ENCODE measurements around the gene TRIM33. TPM values are rescaled to one million over a fixed set of nuclear protein-coding genes. Genes with fewer than 3 reads are reported as not detected.
"Not testable (repeated sequence)": the region's sequence is repeated elsewhere in the genome, so short reads cannot be mapped to it uniquely, and the experiment has no call there.

Gene TRIM33
- total RNA-seq, 1 experiment from 2014 or later = 50.1 TPM

DNA sequence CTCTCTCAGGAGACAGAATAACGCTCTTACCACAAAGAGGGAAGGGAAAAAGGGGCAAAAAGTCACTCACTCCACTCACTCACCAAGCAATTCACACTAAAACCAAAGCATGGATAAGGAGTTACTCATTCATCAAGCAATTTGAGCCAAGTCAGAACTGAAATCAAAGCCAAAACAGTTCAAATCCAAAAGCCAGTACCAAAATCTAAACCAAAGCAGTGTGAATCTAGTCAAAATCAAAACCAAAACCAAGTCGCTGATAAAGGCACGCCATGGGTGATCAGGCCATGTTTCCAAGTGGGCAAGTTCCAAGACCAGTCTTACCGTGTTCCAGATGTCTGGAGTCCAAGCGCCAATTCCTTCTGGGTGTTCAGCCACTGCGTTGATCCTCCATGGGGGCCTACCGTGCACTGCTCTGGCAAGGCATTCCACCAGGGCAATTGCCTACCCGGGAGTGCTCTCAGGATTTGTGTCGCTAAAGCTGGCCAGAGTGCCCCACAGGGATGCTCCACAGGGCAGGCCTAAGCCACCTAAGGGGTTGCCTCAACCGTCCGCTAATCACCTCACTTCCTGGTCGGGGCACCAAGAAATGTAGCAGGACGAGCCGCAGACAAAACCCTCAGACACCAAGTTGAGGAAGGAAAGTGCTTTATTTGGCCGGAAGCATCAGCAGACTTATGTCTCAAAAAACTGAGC is 142.3 kb downstream of the TRIM33 start:
- BruUV-seq (replicated peaks) = no TSS peak
- Histone ChIP-seq H3K27me3 (replicated peaks; ENCODE audit: insufficient read depth, low read depth, low read length, poor library complexity) (no peaks in the 10 kb centered on the region), H3K27ac (ENCODE audit: low read depth, low read length, poor library complexity, severe bottlenecking) (no peak overlapping the region), H3K4me3 (ENCODE audit: low read depth, low read length, poor library complexity, severe bottlenecking) (no peak overlapping the region), H3K9me3 (ENCODE audit: low read depth, low read length, poor library complexity, severe bottlenecking) (peaks cover 8% of the 10 kb centered on the region), H3K4me1 (ENCODE audit: insufficient read depth, low read length, poor library complexity, severe bottlenecking) (no peaks in the 10 kb centered on the region), H3K36me3 (ENCODE audit: insufficient read depth, low read length, poor library complexity, severe bottlenecking) (no peaks in the 10 kb centered on the region)
- CTCF ChIA-PET = no interaction called here
- intact Hi-C loops (cut with micrococcal nuclease; ENCODE audit: unreplicated experiment) = no loop called here
- no peak for DNase-seq (ENCODE audit: low spot score)
- TF ChIP-seq EZH2 (IDR thresholded peaks at IDR 0.05; ENCODE audit: borderline replicate concordance, low read depth, low read length, poor library complexity, severe bottlenecking) = no peak
- TF ChIP-seq, protein P1, sequence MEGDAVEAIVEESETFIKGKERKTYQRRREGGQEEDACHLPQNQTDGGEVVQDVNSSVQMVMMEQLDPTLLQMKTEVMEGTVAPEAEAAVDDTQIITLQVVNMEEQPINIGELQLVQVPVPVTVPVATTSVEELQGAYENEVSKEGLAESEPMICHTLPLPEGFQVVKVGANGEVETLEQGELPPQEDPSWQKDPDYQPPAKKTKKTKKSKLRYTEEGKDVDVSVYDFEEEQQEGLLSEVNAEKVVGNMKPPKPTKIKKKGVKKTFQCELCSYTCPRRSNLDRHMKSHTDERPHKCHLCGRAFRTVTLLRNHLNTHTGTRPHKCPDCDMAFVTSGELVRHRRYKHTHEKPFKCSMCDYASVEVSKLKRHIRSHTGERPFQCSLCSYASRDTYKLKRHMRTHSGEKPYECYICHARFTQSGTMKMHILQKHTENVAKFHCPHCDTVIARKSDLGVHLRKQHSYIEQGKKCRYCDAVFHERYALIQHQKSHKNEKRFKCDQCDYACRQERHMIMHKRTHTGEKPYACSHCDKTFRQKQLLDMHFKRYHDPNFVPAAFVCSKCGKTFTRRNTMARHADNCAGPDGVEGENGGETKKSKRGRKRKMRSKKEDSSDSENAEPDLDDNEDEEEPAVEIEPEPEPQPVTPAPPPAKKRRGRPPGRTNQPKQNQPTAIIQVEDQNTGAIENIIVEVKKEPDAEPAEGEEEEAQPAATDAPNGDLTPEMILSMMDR (conservative IDR thresholded peaks at IDR 0.05; ENCODE audit: low read depth, low read length) = no peak
- POLR2A ChIA-PET (ENCODE audit: low non-redundant PET) = no interaction called here

DNA sequence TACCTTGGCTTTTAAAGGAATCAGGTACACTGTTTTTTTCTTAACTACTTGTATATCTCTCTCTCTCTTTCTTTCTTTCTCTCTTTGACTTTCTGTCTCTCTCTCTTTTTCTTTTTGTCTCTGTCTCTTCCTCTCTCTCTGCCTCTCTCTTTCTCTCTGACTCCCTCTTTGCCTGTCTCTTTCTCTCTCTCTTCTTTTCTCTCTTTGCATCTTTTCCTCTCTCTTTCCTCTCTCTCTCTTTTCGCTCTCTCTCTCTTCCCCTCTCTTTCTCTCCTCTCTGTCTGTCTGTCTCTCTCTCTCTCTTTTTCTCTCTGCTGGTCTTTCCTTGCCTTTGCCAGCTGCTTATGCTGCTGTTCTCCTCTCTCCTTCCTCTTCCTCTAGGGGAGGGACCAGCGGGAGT is 143.2 kb downstream of the TRIM33 start:
- POLR2A ChIA-PET (ENCODE audit: low non-redundant PET) = no interaction called here
- Histone ChIP-seq H3K36me3 (ENCODE audit: insufficient read depth, low read length, poor library complexity, severe bottlenecking) (no peaks in the 10 kb centered on the region), H3K4me3 (ENCODE audit: low read depth, low read length, poor library complexity, severe bottlenecking) (no peak overlapping the region), H3K9me3 (ENCODE audit: low read depth, low read length, poor library complexity, severe bottlenecking) (peaks cover 15% of the 10 kb centered on the region), H3K27ac (ENCODE audit: low read depth, low read length, poor library complexity, severe bottlenecking) (no peak overlapping the region), H3K4me1 (ENCODE audit: insufficient read depth, low read length, poor library complexity, severe bottlenecking) (no peaks in the 10 kb centered on the region), H3K27me3 (replicated peaks; ENCODE audit: insufficient read depth, low read depth, low read length, poor library complexity) (no peaks in the 10 kb centered on the region)
- no TSS peak for BruUV-seq (replicated peaks)
- CTCF ChIA-PET = no interaction called here
- no peak for DNase-seq (ENCODE audit: low spot score)
- intact Hi-C loops (cut with micrococcal nuclease; ENCODE audit: unreplicated experiment) = no loop called here
- no peak for TF ChIP-seq EZH2 (IDR thresholded peaks at IDR 0.05; ENCODE audit: borderline replicate concordance, low read depth, low read length, poor library complexity, severe bottlenecking)
- TF ChIP-seq, protein P1 (conservative IDR thresholded peaks at IDR 0.05; ENCODE audit: low read depth, low read length) = no peak

DNA sequence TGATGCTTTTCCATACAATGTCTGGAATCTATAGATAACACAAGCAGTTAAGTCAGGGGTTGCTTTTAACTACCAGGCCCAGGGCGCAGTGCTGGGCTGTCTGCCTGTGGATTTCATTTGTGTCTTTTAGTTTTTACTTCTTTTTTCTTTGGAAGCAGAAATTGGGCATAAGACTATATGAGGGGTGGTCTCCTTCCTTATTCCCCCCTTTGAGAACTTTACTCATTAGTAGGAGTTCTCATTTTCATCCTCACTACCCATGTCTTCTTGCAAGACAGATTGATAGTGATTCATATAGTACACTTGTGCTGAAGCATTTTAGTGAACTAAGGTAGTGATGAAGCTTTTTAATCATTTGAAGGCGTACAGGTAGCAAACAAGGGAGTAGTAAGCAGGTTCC is 147.8 kb downstream of the TRIM33 start:
- H3K4me1 ChIP-seq (ENCODE audit: insufficient read depth, low read length, poor library complexity, severe bottlenecking); POLR2A ChIA-PET (ENCODE audit: low non-redundant PET); intact Hi-C loops (cut with micrococcal nuclease; ENCODE audit: unreplicated experiment); H3K27ac ChIP-seq (ENCODE audit: low read depth, low read length, poor library complexity, severe bottlenecking); H3K4me3 ChIP-seq (ENCODE audit: low read depth, low read length, poor library complexity, severe bottlenecking); CTCF ChIA-PET; DNase-seq (ENCODE audit: low spot score); H3K27me3 ChIP-seq (replicated peaks; ENCODE audit: insufficient read depth, low read depth, low read length, poor library complexity); BruUV-seq (replicated peaks); H3K36me3 ChIP-seq (ENCODE audit: insufficient read depth, low read length, poor library complexity, severe bottlenecking): not testable (repeated sequence)
- peaks cover 19% of the 10 kb centered on the region for H3K9me3 ChIP-seq (ENCODE audit: low read depth, low read length, poor library complexity, severe bottlenecking)

DNA sequence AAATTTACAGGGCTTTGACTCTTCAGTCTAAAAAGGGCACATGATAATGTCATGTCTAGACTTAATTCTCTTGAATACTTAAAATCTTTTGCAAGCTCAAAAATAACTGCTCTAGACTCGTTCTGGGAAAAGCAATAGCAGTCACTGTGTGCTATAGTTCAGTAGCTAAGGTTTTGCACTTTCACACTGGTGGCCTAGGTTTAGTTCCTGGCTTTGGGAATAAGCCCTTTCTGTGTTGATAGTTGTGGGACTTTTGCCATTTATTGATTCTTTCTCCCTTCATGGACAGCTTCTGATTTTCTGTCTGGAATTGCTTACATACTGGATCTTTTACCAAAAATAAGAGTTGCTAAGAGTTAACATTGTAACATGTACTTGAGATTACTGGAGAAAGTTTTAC is 151.2 kb downstream of the TRIM33 start:
- no peaks in the 10 kb centered on the region for H3K36me3 ChIP-seq (ENCODE audit: insufficient read depth, low read length, poor library complexity, severe bottlenecking)
- H3K4me3 ChIP-seq (ENCODE audit: low read depth, low read length, poor library complexity, severe bottlenecking) = no peak overlapping the region
- no peak for DNase-seq (ENCODE audit: low spot score)
- CTCF ChIA-PET = no interaction called here
- H3K9me3 ChIP-seq (ENCODE audit: low read depth, low read length, poor library complexity, severe bottlenecking) = peaks cover 19% of the 10 kb centered on the region
- intact Hi-C loops (cut with micrococcal nuclease; ENCODE audit: unreplicated experiment) = no loop called here
- TF ChIP-seq, protein P1 (conservative IDR thresholded peaks at IDR 0.05; ENCODE audit: low read depth, low read length) = no peak
- no peak for TF ChIP-seq EZH2 (IDR thresholded peaks at IDR 0.05; ENCODE audit: borderline replicate concordance, low read depth, low read length, poor library complexity, severe bottlenecking)
- no TSS peak for BruUV-seq (replicated peaks)
- POLR2A ChIA-PET (ENCODE audit: low non-redundant PET) = no interaction called here
- no peaks in the 10 kb centered on the region for H3K27me3 ChIP-seq (replicated peaks; ENCODE audit: insufficient read depth, low read depth, low read length, poor library complexity)
- H3K4me1 ChIP-seq (ENCODE audit: insufficient read depth, low read length, poor library complexity, severe bottlenecking) = no peaks in the 10 kb centered on the region
- no peak overlapping the region for H3K27ac ChIP-seq (ENCODE audit: low read depth, low read length, poor library complexity, severe bottlenecking)
